Nephron progenitor cell (in vitro differentiated cells): ENCODE data around the gene PKMYT1.
A peak's percentile ranks its signal among the peaks of the same experiment; 100 is the strongest.

ENCODE experiments used
- DNase-seq: peaks from one replicate; pipeline ENCODE4 v3.0.0; 2021
- H3K27ac Mint-ChIP-seq: 2 replicates; pipeline ENCODE4 v1.8.0; 2021; ENCODE audit warnings: mild to moderate bottlenecking, moderate library complexity, mixed read lengths
- H3K27me3 Mint-ChIP-seq: 2 replicates; pipeline ENCODE4 v1.8.0; 2021; ENCODE audit warnings: mild to moderate bottlenecking, low read depth, mixed read lengths; ENCODE audit not compliant: poor library complexity
- H3K36me3 Mint-ChIP-seq: 2 replicates; pipeline ENCODE4 v1.8.0; 2021; ENCODE audit warnings: low read depth, mixed read lengths
- H3K4me1 Mint-ChIP-seq: 2 replicates; pipeline ENCODE4 v1.8.0; 2021; ENCODE audit warnings: mixed read lengths
- H3K4me3 Mint-ChIP-seq: 2 replicates; pipeline ENCODE4 v1.8.0; 2021; ENCODE audit warnings: mild to moderate bottlenecking, moderate library complexity, mixed read lengths
- H3K9me3 Mint-ChIP-seq: 2 replicates; pipeline ENCODE4 v1.8.0; 2021; ENCODE audit warnings: mild to moderate bottlenecking, moderate library complexity, mixed read lengths
- CTCF ChIP-seq: fragments of 200-600 bp; sonication (generic); IDR thresholded peaks from 2 replicates; pipeline ENCODE4 v1.5.0; 2021; ENCODE audit warnings: antibody characterized with exemption

PKMYT1 gene

GRCh38 chr16:2980227-2981176 lies at the start of gene PKMYT1:
Gene PKMYT1 (minus strand): TSS chr16:2980446. CDS start chr16:2979657, 789 bp downstream.
- no peak for TF ChIP-seq CTCF
- DNase-seq, result peak; percentile 97
- Mint-ChIP-seq H3K27me3 (peaks cover 16% of the 10 kb centered on the region), H3K36me3 (no peaks in the 10 kb centered on the region), H3K27ac (peak within 1 kb of the TSS; percentile 93), H3K9me3 (no peaks in the 10 kb centered on the region), H3K4me3 (peak within 1 kb of the TSS; percentile 83), H3K4me1 (peaks cover 24% of the 10 kb centered on the region)

GRCh38 chr16:3029491-3030221 lies 49.4 kb upstream of the PKMYT1 start:
- DNase-seq, result no peak
- no peak overlapping the region for H3K4me3 Mint-ChIP-seq
- H3K4me1 Mint-ChIP-seq, result peaks cover 11% of the 10 kb centered on the region
- H3K36me3 Mint-ChIP-seq, result peaks cover 19% of the 10 kb centered on the region
- no peak overlapping the region for H3K27ac Mint-ChIP-seq
- TF ChIP-seq CTCF, result no peak
- no peaks in the 10 kb centered on the region for H3K9me3 Mint-ChIP-seq
- peaks cover 38% of the 10 kb centered on the region for H3K27me3 Mint-ChIP-seq

- peaks cover 17% of the 10 kb centered on the region for H3K4me1 Mint-ChIP-seq
- H3K4me3 Mint-ChIP-seq, result no peak overlapping the region
- no peaks in the 10 kb centered on the region for H3K9me3 Mint-ChIP-seq
- TF ChIP-seq CTCF, result no peak
- DNase-seq, result no peak
- no peak overlapping the region for H3K27ac Mint-ChIP-seq
- H3K36me3 Mint-ChIP-seq, result peaks cover 23% of the 10 kb centered on the region
- H3K27me3 Mint-ChIP-seq, result peaks cover 30% of the 10 kb centered on the region
These were observed 48.6 kb upstream of the PKMYT1 start for GRCh38 chr16:3028716-3029319.

- TF ChIP-seq CTCF, result peak; percentile 79
- Mint-ChIP-seq H3K9me3 (no peaks in the 10 kb centered on the region), H3K4me3 (no peak overlapping the region), H3K4me1 (peaks cover 23% of the 10 kb centered on the region), H3K36me3 (peaks cover 23% of the 10 kb centered on the region), H3K27me3 (peaks cover 23% of the 10 kb centered on the region), H3K27ac (no peak overlapping the region)
- DNase-seq, result peak; percentile 97
These were observed 47.9 kb upstream of the PKMYT1 start for GRCh38 chr16:3027983-3028715.

- peaks cover 16% of the 10 kb centered on the region for H3K27me3 Mint-ChIP-seq
- DNase-seq, result no peak
- no peak overlapping the region for H3K27ac Mint-ChIP-seq
- H3K9me3 Mint-ChIP-seq, result no peaks in the 10 kb centered on the region
- H3K36me3 Mint-ChIP-seq, result peaks cover 23% of the 10 kb centered on the region
- H3K4me3 Mint-ChIP-seq, result no peak overlapping the region
- H3K4me1 Mint-ChIP-seq, result peaks cover 26% of the 10 kb centered on the region
- no peak for TF ChIP-seq CTCF
These were observed 47.2 kb upstream of the PKMYT1 start for GRCh38 chr16:3027489-3027795.
